GM23248 (cell line): ENCODE data around the gene TMCC2. TPM values are rescaled to one million over a fixed set of nuclear protein-coding genes. Genes with fewer than 3 reads are reported as not detected.

Source experiments
- DNase-seq: peaks from one replicate; pipeline ENCODE4 v3.0.0-alpha.2; 2015
- H2AFZ ChIP-seq: fragments of 200-600 bp; sonication (generic); 2 replicates; pipeline ENCODE4 v1.6.1; 2016; ENCODE audit warnings: antibody characterized with exemption
- H3F3A ChIP-seq: fragments of 200-600 bp; sonication (generic); 2 replicates; pipeline ENCODE4 v1.6.1; 2016; ENCODE audit warnings: mild to moderate bottlenecking, antibody characterized with exemption, mixed run types; ENCODE audit not compliant: insufficient read depth
- H3K27ac ChIP-seq: fragments of 200-600 bp; sonication (generic); 2 replicates; pipeline ENCODE4 v1.5.1; 2016; ENCODE audit warnings: mild to moderate bottlenecking
- H3K27me3 ChIP-seq: fragments of 200-600 bp; sonication (generic); replicated peaks from 2 replicates; pipeline ENCODE4 v1.6.1; 2016; ENCODE audit warnings: mild to moderate bottlenecking; ENCODE audit not compliant: insufficient read depth
- H3K36me3 ChIP-seq: fragments of 200-600 bp; sonication (generic); 2 replicates; pipeline ENCODE4 v1.6.1; 2016; ENCODE audit warnings: low read depth, mild to moderate bottlenecking
- H3K4me1 ChIP-seq: fragments of 200-600 bp; sonication (generic); 2 replicates; pipeline ENCODE4 v1.6.1; 2016; ENCODE audit warnings: mild to moderate bottlenecking; ENCODE audit not compliant: insufficient read depth
- H3K4me2 ChIP-seq: fragments of 200-600 bp; sonication (generic); one replicate; pipeline ENCODE4 v1.6.1; 2016; ENCODE audit warnings: mild to moderate bottlenecking; ENCODE audit not compliant: unreplicated experiment
- H3K4me3 ChIP-seq: fragments of 200-600 bp; sonication (generic); 2 replicates; pipeline ENCODE4 v1.5.1; 2016; ENCODE audit warnings: mild to moderate bottlenecking
- H3K79me2 ChIP-seq: fragments of 200-600 bp; sonication (generic); 2 replicates; pipeline ENCODE4 v1.6.1; 2016; ENCODE audit warnings: mild to moderate bottlenecking; ENCODE audit not compliant: insufficient read depth
- H3K9ac ChIP-seq: fragments of 200-600 bp; sonication (generic); 2 replicates; pipeline ENCODE4 v1.6.1; 2016; ENCODE audit warnings: mild to moderate bottlenecking
- H3K9me2 ChIP-seq: fragments of 200-600 bp; sonication (generic); 2 replicates; pipeline ENCODE4 v1.6.1; 2016; ENCODE audit warnings: mixed run types, mild to moderate bottlenecking, moderate library complexity; ENCODE audit not compliant: insufficient read depth
- H3K9me3 ChIP-seq: fragments of 200-600 bp; sonication (generic); one replicate; pipeline ENCODE4 v1.6.1; 2017; ENCODE audit warnings: low read depth
- H4K20me1 ChIP-seq: fragments of 200-600 bp; sonication (generic); 2 replicates; pipeline ENCODE4 v1.6.0; 2016; ENCODE audit not compliant: insufficient read depth
- EZH2 ChIP-seq: fragments of 200-600 bp; sonication (generic); IDR thresholded peaks from 2 replicates; pipeline ENCODE4 v1.6.1; 2018; ENCODE audit warnings: antibody characterized with exemption, mild to moderate bottlenecking; ENCODE audit not compliant: insufficient read depth, poor library complexity, severe bottlenecking
- EZH2phosphoT487 ChIP-seq: fragments of 200-600 bp; sonication (generic); IDR thresholded peaks from 2 replicates; pipeline ENCODE4 v1.6.1; 2018; ENCODE audit warnings: antibody characterized with exemption, moderate library complexity, mild to moderate bottlenecking, low read depth; ENCODE audit not compliant: insufficient read depth
- WGBS, 2 experiments: methylation state at CpG; one replicate each; pipeline ENCODE4 v1.1.6; 2015 to 2017; ENCODE audit warnings: low lambda C conversion rate in 2 of 2, low coverage in 1 of 2; ENCODE audit errors: missing lambda C conversion rate in 2 of 2; 5-methylcytosine and 5-hydroxymethylcytosine counted together
- in situ Hi-C: fragments of 300-500 bp; cut with MboI; formaldehyde crosslinking; loops from 2 replicates; pipeline ENCODE4 v1.15.0; 2020
- polyA plus RNA-seq: library from polyadenylated mRNA; unstranded; fragments of >200 nt; fragmentation: Nextera tagmentation; extraction: Ambion mirVana; gene quantifications from 2 replicates; pipeline ENCODE4 v1.2.1, GENCODE V29; 2016
- total RNA-seq: library from RNA; depleted of rRNA; stranded (reverse); fragments of >200 nt; shearing (Covaris generic); gene quantifications from 2 replicates; pipeline ENCODE4 v1.2.3, GENCODE V29; 2014

Gene TMCC2
- total and polyA plus RNA-seq, 2 experiments from 2014 or later = 0.39 to 1.7 TPM

DNA sequence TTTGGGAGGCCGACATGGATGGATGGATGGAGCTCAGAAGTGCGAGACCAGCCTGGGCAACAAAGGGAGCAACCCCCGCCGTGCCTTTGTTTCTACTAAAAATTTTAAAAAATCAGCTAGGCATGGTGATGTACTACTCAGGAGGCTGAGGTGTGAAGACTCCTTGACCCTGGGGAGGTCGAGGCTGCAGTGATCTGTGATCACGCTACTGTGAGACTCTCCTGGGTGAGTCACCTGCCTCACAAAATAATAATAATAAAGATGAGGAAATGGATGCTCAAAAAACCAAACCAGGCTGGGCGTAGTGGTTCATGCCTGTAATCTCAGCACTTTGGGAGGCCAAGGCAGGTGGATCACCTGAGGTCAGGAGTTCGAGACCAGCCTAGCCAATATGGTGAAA is 35.5 kb upstream of the TMCC2 start:
- Histone ChIP-seq H3K4me2 (no peak overlapping the region), H3K9me2 (no peaks in the 10 kb centered on the region), H3K9ac (no peak overlapping the region), H3K79me2 (peaks cover 100% of the 10 kb centered on the region), H3K4me3 (no peak overlapping the region), H3K4me1 (peaks cover 12% of the 10 kb centered on the region), H3F3A (0 out of 2 replicates have a peak, but pooled peaks cover 6% of the 10 kb centered on the region), H4K20me1 (0 out of 2 replicates have a peak, but pooled peaks cover 7% of the 10 kb centered on the region), H3K36me3 (no peaks in the 10 kb centered on the region), H3K9me3 (no peaks in the 10 kb centered on the region), H3K27ac (no peak overlapping the region), H3K27me3 (no peaks in the 10 kb centered on the region), H2AFZ (no peak overlapping the region)
- 97 to 98% methylated on average over 8 of the region's 8 CpGs for WGBS, 2 experiments
- in situ Hi-C loops = no loop called here
- no peak for DNase-seq
- TF ChIP-seq EZH2 (no peak), EZH2phosphoT487 (no peak)

DNA sequence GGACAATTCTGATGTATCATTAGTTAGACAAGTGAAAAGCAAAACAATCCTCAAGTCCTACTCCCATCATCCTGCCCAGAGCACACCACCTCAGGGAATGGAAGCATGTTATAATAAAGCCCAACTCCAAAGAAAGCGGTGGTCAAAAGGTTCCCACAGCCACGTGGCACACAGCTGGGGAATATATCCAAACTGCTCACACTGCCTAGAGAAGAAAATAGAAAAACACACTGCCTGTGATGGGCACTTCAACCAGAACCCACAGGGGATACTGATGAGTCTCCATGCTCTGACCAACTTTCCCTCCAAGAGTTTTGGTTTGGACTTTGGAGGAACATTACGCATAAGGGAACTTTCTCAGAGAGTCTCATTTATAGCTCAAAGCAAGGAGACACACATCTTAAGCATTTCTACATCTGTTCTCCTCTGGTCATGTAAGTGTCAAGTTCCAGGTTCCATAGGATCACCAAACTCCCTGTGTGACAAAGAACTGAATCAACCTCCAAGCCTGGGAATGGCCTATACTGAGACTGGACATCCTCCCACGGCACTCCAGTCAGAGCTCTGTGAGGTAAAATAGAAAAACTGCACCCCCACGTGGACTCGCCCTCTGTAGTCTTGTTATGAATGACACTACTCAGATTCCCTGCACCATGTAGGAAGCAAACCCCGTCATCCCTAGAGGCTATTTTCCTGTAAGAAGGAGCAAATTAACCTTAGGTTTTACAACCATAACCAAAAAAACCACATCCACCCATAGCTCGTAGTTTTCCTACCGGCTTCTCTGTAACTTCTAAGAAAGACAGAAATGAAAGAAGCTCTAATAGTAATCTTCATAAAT is 28.4 kb upstream of the TMCC2 start:
- H2AFZ ChIP-seq = no peak overlapping the region
- H3K9ac ChIP-seq = peak overlapping the region; percentile 33; the same call in 1 of the 2 replicates
- WGBS, 2 experiments = 65 to 68% methylated on average over 9 of the region's 9 CpGs
- no peak overlapping the region for H3K4me3 ChIP-seq
- no peaks in the 10 kb centered on the region for H3K9me2 ChIP-seq
- no peak for TF ChIP-seq EZH2phosphoT487
- no peak for TF ChIP-seq EZH2
- peak; percentile 69 for DNase-seq
- H3K27ac ChIP-seq = peak overlapping the region; percentile 72
- no peaks in the 10 kb centered on the region for H3K27me3 ChIP-seq
- no peaks in the 10 kb centered on the region for H3K9me3 ChIP-seq
- H3F3A ChIP-seq = peaks cover 14% of the 10 kb centered on the region
- no peak overlapping the region for H3K4me2 ChIP-seq
- peaks cover 4% of the 10 kb centered on the region; the same call in 1 of the 2 replicates for H4K20me1 ChIP-seq
- in situ Hi-C loops = no loop called here
- H3K79me2 ChIP-seq = peaks cover 98% of the 10 kb centered on the region
- H3K36me3 ChIP-seq = no peaks in the 10 kb centered on the region
- peaks cover 22% of the 10 kb centered on the region for H3K4me1 ChIP-seq

DNA sequence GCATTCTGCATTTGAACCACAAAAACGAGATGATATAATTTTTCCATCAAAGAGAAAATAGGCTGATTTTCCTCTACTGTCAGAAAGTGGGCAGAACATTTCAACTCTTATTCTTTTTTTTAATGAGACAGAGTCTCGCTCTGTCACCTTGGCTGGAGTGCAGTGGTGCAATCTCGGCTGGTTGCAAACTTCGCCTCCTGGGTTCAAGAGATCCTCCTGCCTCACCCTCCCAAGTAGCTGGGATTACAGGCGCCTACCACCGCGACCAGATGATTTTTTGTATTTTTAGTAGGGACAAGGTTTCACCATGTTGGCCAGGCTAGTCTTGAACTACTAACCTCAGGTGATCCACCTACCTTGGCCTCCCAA is 27.8 kb upstream of the TMCC2 start:
- peaks cover 98% of the 10 kb centered on the region for H3K79me2 ChIP-seq
- no peak overlapping the region for H3K4me2 ChIP-seq

DNA sequence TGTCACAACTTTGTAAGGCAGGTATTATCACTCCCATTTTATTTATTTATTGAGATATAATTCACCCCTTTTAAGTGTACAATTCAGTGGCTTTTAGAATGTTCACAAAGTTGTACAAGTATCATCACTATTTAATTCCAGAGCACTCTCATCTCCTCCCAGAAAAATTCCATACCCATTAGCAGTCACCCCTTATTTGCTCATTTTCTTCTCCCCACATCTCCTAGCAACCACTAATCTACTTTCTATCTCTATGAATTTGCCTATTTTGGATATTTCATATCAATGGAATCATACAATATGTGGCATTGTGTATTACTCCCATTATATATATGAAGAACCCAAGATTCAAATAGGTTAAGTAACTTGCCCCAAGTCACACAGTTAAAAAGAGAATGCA is 23.2 kb upstream of the TMCC2 start:
- Histone ChIP-seq H3K4me3 (no peak overlapping the region), H4K20me1 (no peaks in the 10 kb centered on the region), H3K4me1 (peaks cover 17% of the 10 kb centered on the region), H3K9me3 (no peaks in the 10 kb centered on the region), H2AFZ (no peak overlapping the region), H3K4me2 (peak overlapping the region; percentile 35), H3K9me2 (no peaks in the 10 kb centered on the region), H3K36me3 (no peaks in the 10 kb centered on the region), H3K9ac (peak overlapping the region; percentile 46), H3K79me2 (peaks cover 98% of the 10 kb centered on the region), H3K27me3 (no peaks in the 10 kb centered on the region), H3K27ac (peak overlapping the region; percentile 62), H3F3A (peaks cover 13% of the 10 kb centered on the region; the same call in 1 of the 2 replicates)
- DNase-seq = peak; percentile 48
- in situ Hi-C loops = no loop called here
- TF ChIP-seq EZH2phosphoT487 = no peak
- TF ChIP-seq EZH2 = no peak

More for the DNA sequence above, 27.8 kb upstream of the TMCC2 start:
- H3K4me1 ChIP-seq = peaks cover 28% of the 10 kb centered on the region
- TF ChIP-seq EZH2phosphoT487 (no peak), EZH2 (no peak)
- no peak overlapping the region for H3K4me3 ChIP-seq
- no peaks in the 10 kb centered on the region for H3K9me2 ChIP-seq
- DNase-seq = no peak
- H3K27ac ChIP-seq = peak overlapping the region; percentile 72
- H3K9me3 ChIP-seq = no peaks in the 10 kb centered on the region
- H3K27me3 ChIP-seq = no peaks in the 10 kb centered on the region
- H3K36me3 ChIP-seq = no peaks in the 10 kb centered on the region
- WGBS, 2 experiments = 89 to 93% methylated on average over 7 of the region's 7 CpGs
- peaks cover 4% of the 10 kb centered on the region; the same call in 1 of the 2 replicates for H4K20me1 ChIP-seq
- in situ Hi-C loops = no loop called here
- peaks cover 20% of the 10 kb centered on the region for H3F3A ChIP-seq
- H3K9ac ChIP-seq = no peak overlapping the region
- no peak overlapping the region for H2AFZ ChIP-seq
